ENCODE data around the gene MISP3.
"Not testable (repeated sequence)": the region's sequence is repeated elsewhere in the genome, so short reads cannot be mapped to it uniquely, and the experiment has no call there.

The MISP3 gene

GRCh38 chr19:14050512-14050911, 22.1 kb upstream of the MISP3 start:
- Histone ChIP-seq H3K79me2 (ENCODE audit: control insufficient read depth, low read length) (no peaks in the 10 kb centered on the region), H3K36me3 (ENCODE audit: control insufficient read depth, low read length) (peaks cover 10% of the 10 kb centered on the region), H3K4me2 (ENCODE audit: low read length) (no peak overlapping the region), H3F3A (ENCODE audit: control insufficient read depth, insufficient read depth) (no peaks in the 10 kb centered on the region), H3K4me1 (ENCODE audit: control insufficient read depth, low read length) (no peaks in the 10 kb centered on the region), H3K4me3 (ENCODE audit: low read length) (no peak overlapping the region), H4K20me1 (ENCODE audit: control insufficient read depth, insufficient read depth, low read depth, low read length) (no peaks in the 10 kb centered on the region), H3K27me3 (ENCODE audit: control insufficient read depth, low read length) (no peaks in the 10 kb centered on the region), H3K9me2 (replicated peaks; ENCODE audit: control insufficient read depth, low read length) (no peaks in the 10 kb centered on the region), H3K9me3 (ENCODE audit: control insufficient read depth, insufficient read depth, low read length) (peaks cover 3% of the 10 kb centered on the region; the same call in 1 of the 2 replicates), H3K27ac (ENCODE audit: low read depth, low read length) (no peak overlapping the region)
- TF ChIP-seq EZH2phosphoT487 (IDR thresholded peaks at IDR 0.05; ENCODE audit: borderline replicate concordance, low read length): no peak
- no peak for TF ChIP-seq CTCF (IDR thresholded peaks at IDR 0.05; ENCODE audit: low read depth, low read length, poor library complexity, severe bottlenecking)

GRCh38 chr19:14050961-14051360, 21.6 kb upstream of the MISP3 start:
- H3K27me3 ChIP-seq (ENCODE audit: control insufficient read depth, low read length); H3K36me3 ChIP-seq (ENCODE audit: control insufficient read depth, low read length); H3K9me2 ChIP-seq (replicated peaks; ENCODE audit: control insufficient read depth, low read length); H3K4me1 ChIP-seq (ENCODE audit: control insufficient read depth, low read length); H3F3A ChIP-seq (ENCODE audit: control insufficient read depth, insufficient read depth); H3K4me3 ChIP-seq (ENCODE audit: low read length); H3K79me2 ChIP-seq (ENCODE audit: control insufficient read depth, low read length); H3K27ac ChIP-seq (ENCODE audit: low read depth, low read length); H3K9me3 ChIP-seq (ENCODE audit: control insufficient read depth, insufficient read depth, low read length); H4K20me1 ChIP-seq (ENCODE audit: control insufficient read depth, insufficient read depth, low read depth, low read length); H3K4me2 ChIP-seq (ENCODE audit: low read length): not testable (repeated sequence)

- no peaks in the 10 kb centered on the region for H3K79me2 ChIP-seq (ENCODE audit: control insufficient read depth, low read length)
- TF ChIP-seq CTCF (IDR thresholded peaks at IDR 0.05; ENCODE audit: low read depth, low read length, poor library complexity, severe bottlenecking) (no peak), EZH2phosphoT487 (IDR thresholded peaks at IDR 0.05; ENCODE audit: borderline replicate concordance, low read length) (no peak)
- no peak overlapping the region for H3K4me3 ChIP-seq (ENCODE audit: low read length)
- peaks cover 5% of the 10 kb centered on the region for H3K27me3 ChIP-seq (ENCODE audit: control insufficient read depth, low read length)
- no peak overlapping the region for H3K27ac ChIP-seq (ENCODE audit: low read depth, low read length)
- peaks cover 10% of the 10 kb centered on the region for H3K36me3 ChIP-seq (ENCODE audit: control insufficient read depth, low read length)
- no peaks in the 10 kb centered on the region for H3K4me1 ChIP-seq (ENCODE audit: control insufficient read depth, low read length)
- H3K9me2 ChIP-seq (replicated peaks; ENCODE audit: control insufficient read depth, low read length): no peaks in the 10 kb centered on the region
- H4K20me1 ChIP-seq (ENCODE audit: control insufficient read depth, insufficient read depth, low read depth, low read length): no peaks in the 10 kb centered on the region
- H3K9me3 ChIP-seq (ENCODE audit: control insufficient read depth, insufficient read depth, low read length): peaks cover 3% of the 10 kb centered on the region; the same call in 1 of the 2 replicates
- no peaks in the 10 kb centered on the region for H3F3A ChIP-seq (ENCODE audit: control insufficient read depth, insufficient read depth)
- H3K4me2 ChIP-seq (ENCODE audit: low read length): no peak overlapping the region
These were observed 20.6 kb upstream of the MISP3 start for GRCh38 chr19:14051980-14052379.

GRCh38 chr19:14052470-14052869, 20.1 kb upstream of the MISP3 start:
- H3K9me2 ChIP-seq (replicated peaks; ENCODE audit: control insufficient read depth, low read length): no peaks in the 10 kb centered on the region
- no peaks in the 10 kb centered on the region for H3K4me1 ChIP-seq (ENCODE audit: control insufficient read depth, low read length)
- TF ChIP-seq CTCF (IDR thresholded peaks at IDR 0.05; ENCODE audit: low read depth, low read length, poor library complexity, severe bottlenecking): no peak
- no peak for TF ChIP-seq EZH2phosphoT487 (IDR thresholded peaks at IDR 0.05; ENCODE audit: borderline replicate concordance, low read length)
- H3K27me3 ChIP-seq (ENCODE audit: control insufficient read depth, low read length): peaks cover 9% of the 10 kb centered on the region
- H3K4me2 ChIP-seq (ENCODE audit: low read length): no peak overlapping the region
- H3K27ac ChIP-seq (ENCODE audit: low read depth, low read length): no peak overlapping the region
- H3K4me3 ChIP-seq (ENCODE audit: low read length): no peak overlapping the region
- peaks cover 3% of the 10 kb centered on the region; the same call in 1 of the 2 replicates for H3K9me3 ChIP-seq (ENCODE audit: control insufficient read depth, insufficient read depth, low read length)
- no peaks in the 10 kb centered on the region for H4K20me1 ChIP-seq (ENCODE audit: control insufficient read depth, insufficient read depth, low read depth, low read length)
- H3F3A ChIP-seq (ENCODE audit: control insufficient read depth, insufficient read depth): no peaks in the 10 kb centered on the region
- H3K36me3 ChIP-seq (ENCODE audit: control insufficient read depth, low read length): peaks cover 10% of the 10 kb centered on the region
- H3K79me2 ChIP-seq (ENCODE audit: control insufficient read depth, low read length): no peaks in the 10 kb centered on the region

All from DOHH2 (cell line).